Ovary (tissue), 3 donors: ENCODE data around the gene ANKRD53.

ENCODE experiments used
- EP300 ChIP-seq: sonication (generic); formaldehyde crosslinking; IDR thresholded peaks from one replicate; pipeline ENCODE4 v1.6.1; 2017; ENCODE audit warnings: antibody characterized with exemption
- POLR2A ChIP-seq: fragments of 450-650 bp; IDR thresholded peaks from one replicate; pipeline ENCODE4 v1.6.1; 2017; ENCODE audit warnings: antibody characterized with exemption, mild to moderate bottlenecking, moderate library complexity
- TF ChIP-seq, protein P1 (sequence below), 3 donors: fragments of 450-650 bp in 2 of 3; fragments of 200-600 bp in 1 of 3; IDR thresholded peaks; one replicate each; pipeline versions ENCODE4 v1.5.1 to v1.8.0; 2016 to 2022; ENCODE audit warnings: antibody characterized with exemption in 3 of 3, mild to moderate bottlenecking in 1 of 3
- donor health status: DM: no; HTN: no; CAD: no.

DNA sequence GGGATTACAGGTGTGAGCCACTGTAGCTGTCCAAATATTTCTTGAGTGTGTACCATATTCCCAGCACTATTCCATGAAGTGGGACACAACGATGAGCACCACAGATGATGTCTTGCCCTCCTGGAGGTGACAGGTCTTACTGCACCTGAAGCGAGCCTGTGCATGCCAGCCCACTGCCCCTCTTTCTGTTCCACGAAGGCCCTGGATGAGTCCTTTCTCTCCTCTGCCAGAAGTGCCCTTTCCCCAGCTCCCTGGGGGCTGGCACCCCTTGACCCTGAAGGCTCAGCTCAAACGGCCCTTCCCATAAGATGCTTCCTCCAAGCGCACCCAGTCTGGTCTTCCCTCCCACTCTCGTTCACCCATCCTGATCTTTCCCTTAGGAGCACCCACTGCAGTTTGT, 37.2 kb upstream of the ANKRD53 start:
- TF ChIP-seq, protein P1, sequence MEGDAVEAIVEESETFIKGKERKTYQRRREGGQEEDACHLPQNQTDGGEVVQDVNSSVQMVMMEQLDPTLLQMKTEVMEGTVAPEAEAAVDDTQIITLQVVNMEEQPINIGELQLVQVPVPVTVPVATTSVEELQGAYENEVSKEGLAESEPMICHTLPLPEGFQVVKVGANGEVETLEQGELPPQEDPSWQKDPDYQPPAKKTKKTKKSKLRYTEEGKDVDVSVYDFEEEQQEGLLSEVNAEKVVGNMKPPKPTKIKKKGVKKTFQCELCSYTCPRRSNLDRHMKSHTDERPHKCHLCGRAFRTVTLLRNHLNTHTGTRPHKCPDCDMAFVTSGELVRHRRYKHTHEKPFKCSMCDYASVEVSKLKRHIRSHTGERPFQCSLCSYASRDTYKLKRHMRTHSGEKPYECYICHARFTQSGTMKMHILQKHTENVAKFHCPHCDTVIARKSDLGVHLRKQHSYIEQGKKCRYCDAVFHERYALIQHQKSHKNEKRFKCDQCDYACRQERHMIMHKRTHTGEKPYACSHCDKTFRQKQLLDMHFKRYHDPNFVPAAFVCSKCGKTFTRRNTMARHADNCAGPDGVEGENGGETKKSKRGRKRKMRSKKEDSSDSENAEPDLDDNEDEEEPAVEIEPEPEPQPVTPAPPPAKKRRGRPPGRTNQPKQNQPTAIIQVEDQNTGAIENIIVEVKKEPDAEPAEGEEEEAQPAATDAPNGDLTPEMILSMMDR (IDR thresholded peaks at IDR 0.05), result no peak
- TF ChIP-seq EP300, result no peak
- TF ChIP-seq POLR2A, result no peak
